IPS-20b (cell line): ENCODE results near the gene ADAMTS2.

Experiments used
- H3K27ac ChIP-seq: one replicate; pipeline ENCODE4 v1.5.1; 2013; ENCODE audit warnings: low read length
- H3K27me3 ChIP-seq: 2 replicates; pipeline ENCODE4 v1.6.1; 2013; ENCODE audit warnings: mild to moderate bottlenecking, low read length, inconsistent platforms; ENCODE audit not compliant: insufficient read depth
- H3K36me3 ChIP-seq: 2 replicates; pipeline ENCODE4 v1.6.1; 2013; ENCODE audit warnings: low read depth, mild to moderate bottlenecking, inconsistent platforms, low read length, moderate library complexity; ENCODE audit not compliant: insufficient read depth
- H3K4me1 ChIP-seq: 2 replicates; pipeline ENCODE4 v1.6.1; 2013; ENCODE audit warnings: mild to moderate bottlenecking, control low read depth, inconsistent platforms, low read length, moderate library complexity; ENCODE audit not compliant: insufficient read depth
- H3K4me3 ChIP-seq: 2 replicates; pipeline ENCODE4 v1.5.1; 2013; ENCODE audit warnings: mild to moderate bottlenecking, low read length, inconsistent platforms
- H3K9ac ChIP-seq: 2 replicates; pipeline ENCODE4 v1.6.1; 2013; ENCODE audit warnings: low read depth, mild to moderate bottlenecking, inconsistent platforms, low read length, moderate library complexity
- H3K9me3 ChIP-seq: 2 replicates; pipeline ENCODE4 v1.6.1; 2013; ENCODE audit warnings: mild to moderate bottlenecking, low read depth, low read length, inconsistent platforms; ENCODE audit not compliant: insufficient read depth

Gene ADAMTS2

DNA sequence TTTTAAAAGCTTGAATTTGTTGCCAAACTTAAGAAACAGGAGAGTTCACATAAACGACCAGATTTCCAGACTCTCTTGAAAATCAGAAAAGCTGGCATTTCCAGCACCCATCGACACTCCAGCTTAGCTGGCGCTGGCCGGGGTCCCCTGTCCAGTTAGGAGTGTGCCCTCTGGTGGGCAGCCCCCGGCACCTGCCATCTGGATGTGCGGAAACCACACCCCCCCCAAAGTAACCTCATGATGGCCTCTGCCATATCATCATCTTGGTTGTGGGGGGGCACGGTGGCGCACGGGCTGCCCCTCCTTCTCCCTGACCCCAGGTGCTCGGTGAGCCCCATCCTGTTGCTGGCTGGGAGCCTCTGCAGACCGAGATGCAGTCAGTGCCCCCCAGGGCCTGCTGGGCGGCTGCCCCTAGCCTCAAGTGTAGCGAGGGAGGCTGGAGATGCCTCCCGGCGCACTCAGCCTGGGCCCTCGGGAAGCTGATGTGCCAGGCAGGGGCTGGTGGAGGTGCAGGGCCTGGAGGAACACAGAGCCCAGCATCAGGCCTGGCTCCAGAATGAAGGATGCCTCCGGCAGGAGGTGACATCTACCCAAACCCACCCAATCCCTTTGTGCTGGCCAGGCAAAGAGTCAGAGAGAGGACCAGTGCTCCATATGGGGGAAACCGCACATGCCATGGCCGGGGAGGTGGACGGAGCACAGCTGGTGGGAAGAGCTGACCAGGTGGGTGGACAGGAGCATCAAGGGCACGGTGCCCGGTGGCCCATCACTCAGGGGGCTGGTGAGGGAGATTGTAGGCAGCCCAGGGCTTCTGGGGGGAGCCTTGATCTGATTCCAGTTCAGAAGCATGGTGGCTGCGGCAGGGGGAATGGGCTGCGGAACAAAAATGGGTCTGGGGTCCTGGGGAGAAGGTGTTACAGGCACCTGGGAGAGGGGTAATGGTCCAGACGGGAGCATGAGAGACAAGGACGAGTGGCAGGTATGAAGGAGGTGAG lies 70.6 kb downstream of the ADAMTS2 start:
- Histone ChIP-seq H3K36me3 (no peaks in the 10 kb centered on the region), H3K27ac (no peak overlapping the region), H3K4me1 (no peaks in the 10 kb centered on the region), H3K27me3 (no peaks in the 10 kb centered on the region), H3K9ac (no peak overlapping the region), H3K9me3 (no peaks in the 10 kb centered on the region), H3K4me3 (no peak overlapping the region)

DNA sequence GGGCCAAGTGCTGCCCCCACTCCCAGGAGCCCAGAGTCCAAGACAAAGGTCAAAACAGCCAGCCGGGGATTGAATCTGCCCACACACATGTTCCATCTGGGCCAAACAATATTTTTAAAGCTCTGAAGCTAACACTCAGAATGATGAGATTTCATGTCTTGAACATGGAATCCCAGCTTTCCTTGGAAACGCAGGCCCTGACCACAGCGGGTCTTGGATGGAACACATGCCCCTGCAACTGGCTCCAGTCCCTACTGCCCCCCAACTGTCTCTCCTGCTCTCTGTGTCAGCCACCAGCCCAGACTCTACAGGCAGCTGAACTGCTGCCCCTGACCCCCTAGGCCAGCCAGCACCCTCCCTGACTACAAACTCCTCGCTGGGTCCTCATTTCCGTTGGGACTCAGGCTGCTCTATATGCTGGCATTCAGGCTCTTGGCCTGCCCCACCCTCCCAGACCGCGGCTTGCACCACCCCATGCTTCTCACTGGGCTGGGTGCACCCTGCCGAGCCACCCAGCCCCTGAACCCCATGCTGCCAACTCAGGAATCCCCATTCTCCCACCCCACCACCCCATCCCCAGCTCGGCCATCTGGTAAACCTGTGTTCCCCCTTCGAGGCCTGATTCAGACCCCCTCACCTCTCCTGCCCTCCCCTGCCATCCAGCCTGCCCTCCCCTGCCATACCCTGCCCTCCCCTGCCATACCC lies 71.7 kb downstream of the ADAMTS2 start:
- H3K27ac ChIP-seq, result no peak overlapping the region

DNA sequence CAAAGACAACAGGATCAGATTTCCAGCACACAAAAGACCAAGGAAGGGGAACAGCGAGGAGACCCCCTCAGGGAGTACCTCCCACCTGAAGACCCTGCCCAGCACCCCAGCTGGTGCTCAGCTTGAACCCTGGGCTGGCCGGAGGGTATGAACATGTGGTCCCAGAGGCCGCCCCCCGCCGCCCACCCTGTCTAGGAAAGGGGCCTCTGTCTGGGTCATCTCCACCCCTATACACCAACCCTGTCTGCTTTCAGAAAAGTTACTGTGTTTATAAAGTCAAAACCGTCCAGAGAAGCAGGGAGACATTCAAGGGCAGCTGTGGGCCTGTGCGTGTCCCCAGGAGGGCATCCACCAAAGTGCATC lies 72.2 kb downstream of the ADAMTS2 start:
- no peaks in the 10 kb centered on the region for H3K4me1 ChIP-seq
- H3K4me3 ChIP-seq, result no peak overlapping the region
- no peak overlapping the region for H3K27ac ChIP-seq
- H3K36me3 ChIP-seq, result no peaks in the 10 kb centered on the region
- H3K9ac ChIP-seq, result no peak overlapping the region
- no peaks in the 10 kb centered on the region for H3K9me3 ChIP-seq
- no peaks in the 10 kb centered on the region for H3K27me3 ChIP-seq

More for the DNA sequence above, 71.7 kb downstream of the ADAMTS2 start:
- no peaks in the 10 kb centered on the region for H3K4me1 ChIP-seq
- no peak overlapping the region for H3K4me3 ChIP-seq
- H3K9ac ChIP-seq, result no peak overlapping the region
- no peaks in the 10 kb centered on the region for H3K9me3 ChIP-seq
- H3K36me3 ChIP-seq, result no peaks in the 10 kb centered on the region
- H3K27me3 ChIP-seq, result no peaks in the 10 kb centered on the region

DNA sequence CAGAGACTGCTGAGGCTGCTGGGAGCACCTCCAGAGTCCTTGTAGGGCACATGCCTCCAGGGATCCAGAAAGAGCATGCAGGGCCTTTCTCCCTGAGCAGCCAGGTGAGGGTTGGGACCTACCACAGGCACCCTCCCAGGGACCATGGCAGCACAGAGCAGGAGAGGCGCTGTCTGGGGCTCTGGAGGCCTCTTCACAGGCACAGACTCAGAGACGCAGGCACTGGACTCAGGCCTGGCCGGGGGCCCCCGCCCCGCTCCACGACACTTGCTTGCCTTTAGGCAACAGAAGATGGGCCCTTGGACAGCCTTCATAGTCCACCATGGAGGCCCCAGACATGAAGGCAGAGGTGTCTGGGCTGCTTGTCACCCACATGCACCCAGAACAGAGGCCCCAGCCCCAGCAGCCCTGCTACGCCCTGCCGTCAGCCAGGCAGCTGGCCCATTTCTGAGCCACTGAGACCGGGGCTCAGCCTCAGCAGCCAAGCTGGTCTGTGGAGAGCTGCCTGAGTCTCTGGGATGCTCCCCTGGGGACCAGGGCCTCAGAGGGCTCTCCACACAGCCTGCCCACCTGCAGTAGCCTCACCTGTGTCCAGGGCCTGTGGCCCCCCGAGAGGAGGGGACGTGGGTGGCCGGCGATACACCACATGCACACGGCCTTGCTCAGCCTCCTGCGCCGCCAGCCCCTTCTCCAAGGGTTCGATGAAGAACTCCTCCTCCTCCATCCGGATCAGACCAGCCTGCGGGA lies 72.8 kb downstream of the ADAMTS2 start:
- H3K27me3 ChIP-seq, result no peaks in the 10 kb centered on the region
- no peak overlapping the region for H3K9ac ChIP-seq
- no peaks in the 10 kb centered on the region for H3K9me3 ChIP-seq
- no peak overlapping the region for H3K4me3 ChIP-seq
- no peak overlapping the region for H3K27ac ChIP-seq
- H3K4me1 ChIP-seq, result no peaks in the 10 kb centered on the region
- no peaks in the 10 kb centered on the region for H3K36me3 ChIP-seq

DNA sequence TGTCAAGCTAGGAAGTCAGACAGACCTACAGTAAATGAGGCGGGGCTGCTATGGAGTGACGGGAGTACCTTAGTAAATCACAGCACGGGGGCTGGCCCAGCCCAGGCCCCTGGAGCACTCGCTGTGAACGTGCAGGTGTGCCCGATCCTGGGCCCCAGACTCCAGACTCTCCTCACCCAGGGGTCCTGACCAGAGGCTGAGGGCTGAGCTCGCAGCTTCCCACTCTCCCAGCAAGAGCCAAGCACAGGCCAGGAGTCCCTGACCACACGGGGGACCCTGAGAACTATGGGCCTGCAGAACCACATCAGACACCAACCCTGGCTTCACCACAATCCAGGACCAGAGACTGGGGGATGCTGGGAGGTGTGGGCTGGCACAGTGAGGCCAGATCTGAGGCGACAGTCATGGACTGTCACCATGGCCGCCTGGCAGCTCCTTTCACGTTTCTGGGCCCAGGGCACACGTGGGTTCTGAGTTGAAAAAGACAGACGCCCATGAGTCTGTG lies 73.4 kb downstream of the ADAMTS2 start:
- no peak overlapping the region for H3K27ac ChIP-seq

DNA sequence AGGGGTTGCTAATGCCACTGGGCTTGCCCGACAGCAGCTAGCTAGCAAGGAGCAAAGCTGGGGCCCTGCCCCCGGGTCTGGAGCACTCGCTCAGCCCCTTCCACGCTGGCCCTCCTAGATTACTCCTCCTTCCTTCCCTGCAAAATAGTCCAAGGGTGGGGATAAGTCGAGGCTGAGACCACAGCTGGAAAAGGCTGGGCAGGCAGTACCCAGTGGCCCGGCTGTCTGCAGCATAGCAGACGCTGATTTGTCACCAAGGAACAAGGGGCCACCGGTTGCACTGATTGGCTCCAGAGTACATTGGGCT lies 73.9 kb downstream of the ADAMTS2 start:
- Histone ChIP-seq H3K27me3 (no peaks in the 10 kb centered on the region), H3K9me3 (no peaks in the 10 kb centered on the region), H3K9ac (no peak overlapping the region), H3K27ac (no peak overlapping the region), H3K4me3 (no peak overlapping the region), H3K4me1 (no peaks in the 10 kb centered on the region), H3K36me3 (no peaks in the 10 kb centered on the region)

More for the DNA sequence above, 73.4 kb downstream of the ADAMTS2 start:
- Histone ChIP-seq H3K9me3 (no peaks in the 10 kb centered on the region), H3K4me3 (no peak overlapping the region), H3K9ac (no peak overlapping the region), H3K27me3 (no peaks in the 10 kb centered on the region), H3K4me1 (no peaks in the 10 kb centered on the region), H3K36me3 (no peaks in the 10 kb centered on the region)

DNA sequence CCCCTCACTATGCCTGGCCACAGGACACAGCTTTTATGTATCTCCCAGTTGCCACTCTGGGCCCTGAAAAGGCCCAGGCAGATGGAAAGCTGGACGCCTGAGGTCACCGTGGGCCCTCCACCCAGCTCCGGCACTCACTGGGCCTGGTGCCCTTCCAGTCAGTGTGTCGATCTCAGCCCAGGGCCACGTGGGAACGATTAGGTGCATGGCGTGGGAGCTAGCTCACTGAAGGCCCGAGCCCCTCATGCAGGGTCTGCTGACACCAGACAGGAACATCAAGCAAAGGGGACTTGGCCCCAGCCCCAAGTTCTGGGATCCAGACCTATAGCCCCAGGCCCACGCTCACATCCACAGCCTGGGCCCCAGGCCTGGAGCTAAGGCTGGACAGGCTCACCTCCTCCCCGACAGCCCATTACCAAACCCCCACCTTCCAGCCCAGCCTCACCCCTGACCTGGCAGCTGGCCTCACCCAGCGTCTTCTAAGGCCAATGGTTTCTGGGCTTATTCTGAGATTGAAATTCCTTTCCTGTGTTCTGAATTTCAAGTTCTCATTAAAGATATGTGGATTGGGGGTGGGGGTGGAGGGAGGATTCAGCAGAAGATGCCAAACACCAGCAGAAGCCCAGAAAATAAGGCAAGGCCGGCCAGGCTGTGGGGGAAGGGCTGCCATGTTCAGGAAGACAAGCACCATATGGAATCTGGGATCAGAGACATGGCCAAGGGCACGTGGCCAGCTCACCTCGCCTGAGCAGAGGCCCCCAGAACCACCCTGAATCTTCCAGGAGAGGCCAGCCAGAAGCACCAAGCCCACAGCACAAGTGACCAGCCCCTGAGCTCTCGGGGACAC lies 74.5 kb downstream of the ADAMTS2 start:
- no peaks in the 10 kb centered on the region for H3K36me3 ChIP-seq
- no peak overlapping the region for H3K27ac ChIP-seq
- no peaks in the 10 kb centered on the region for H3K4me1 ChIP-seq
- H3K9me3 ChIP-seq, result no peaks in the 10 kb centered on the region
- no peak overlapping the region for H3K9ac ChIP-seq
- H3K27me3 ChIP-seq, result no peaks in the 10 kb centered on the region
- no peak overlapping the region for H3K4me3 ChIP-seq

DNA sequence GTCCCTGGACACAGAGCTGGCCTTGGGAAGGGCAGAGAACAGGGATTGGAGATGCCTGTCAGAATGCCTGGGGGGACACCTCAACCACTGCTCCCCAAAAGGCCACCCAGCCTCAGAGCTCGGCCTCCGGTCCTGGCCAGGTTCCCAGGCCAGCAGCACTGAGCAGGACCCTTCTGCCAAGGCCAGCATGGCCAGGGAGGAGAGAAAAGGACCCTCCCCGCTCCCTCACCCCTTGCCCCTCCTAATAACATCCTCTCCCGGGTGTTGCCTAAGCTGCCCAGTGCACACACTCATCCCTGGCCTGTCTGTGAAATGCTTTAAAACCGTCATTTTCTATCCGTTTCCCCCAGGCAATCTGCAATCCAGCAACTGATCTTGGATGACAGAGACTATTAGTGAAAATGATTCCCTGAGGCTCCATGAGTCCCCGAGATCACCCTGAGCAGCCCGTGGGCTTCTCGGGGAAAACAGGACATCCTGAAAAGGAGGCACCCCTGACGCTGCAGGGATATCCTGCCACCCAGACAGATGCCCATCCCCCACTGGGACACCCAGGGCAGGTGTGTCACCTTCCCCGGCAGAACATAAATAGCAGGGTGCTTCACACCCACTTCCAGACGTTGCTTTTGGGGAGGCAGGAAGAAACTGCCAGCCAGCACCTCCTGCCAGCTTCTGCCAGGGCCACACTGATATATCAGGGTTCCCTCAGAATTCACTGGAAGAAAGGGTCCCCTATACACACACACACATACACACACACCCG lies 75.3 kb downstream of the ADAMTS2 start:
- H3K27ac ChIP-seq, result no peak overlapping the region

DNA sequence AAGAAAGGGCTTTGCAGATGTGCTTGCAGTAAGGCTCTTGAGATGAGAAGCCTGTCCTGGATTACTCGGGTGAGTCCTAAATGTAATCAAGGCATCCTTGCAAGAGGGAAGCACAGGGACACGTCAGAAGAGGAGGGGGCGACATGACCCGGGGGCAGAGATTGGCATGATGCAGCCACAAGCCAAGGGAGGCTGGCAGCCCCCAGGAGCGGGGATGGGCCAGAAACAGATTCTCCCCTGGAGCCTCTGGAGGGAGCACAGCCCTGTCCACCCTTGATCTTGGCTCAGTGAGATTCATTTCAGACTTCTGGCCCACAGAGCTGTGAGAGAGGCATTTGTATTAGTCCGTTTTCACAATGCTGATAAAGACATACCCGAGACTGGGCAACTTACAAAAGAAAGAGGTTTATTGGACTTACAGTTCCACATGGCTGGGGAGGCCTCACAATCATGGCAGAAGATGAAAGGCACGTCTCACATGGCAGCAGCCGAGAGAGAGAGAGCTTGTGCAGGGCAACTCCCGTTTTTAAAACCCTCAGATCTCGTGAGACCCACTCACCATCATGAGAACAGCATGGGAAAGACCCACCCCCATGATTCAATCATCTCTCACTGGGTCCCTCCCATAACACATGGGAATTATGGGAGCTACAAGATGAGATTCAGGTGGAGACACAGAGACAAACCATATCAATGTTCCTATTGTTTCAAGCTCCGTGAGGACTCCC lies 76.1 kb downstream of the ADAMTS2 start:
- H3K36me3 ChIP-seq, result no peaks in the 10 kb centered on the region
- no peak overlapping the region for H3K4me3 ChIP-seq
- no peaks in the 10 kb centered on the region for H3K27me3 ChIP-seq
- no peaks in the 10 kb centered on the region for H3K4me1 ChIP-seq
- H3K9ac ChIP-seq, result no peak overlapping the region
- no peak overlapping the region for H3K27ac ChIP-seq
- H3K9me3 ChIP-seq, result no peaks in the 10 kb centered on the region

More for the DNA sequence above, 75.3 kb downstream of the ADAMTS2 start:
- no peaks in the 10 kb centered on the region for H3K27me3 ChIP-seq
- no peaks in the 10 kb centered on the region for H3K36me3 ChIP-seq
- no peaks in the 10 kb centered on the region for H3K9me3 ChIP-seq
- no peak overlapping the region for H3K4me3 ChIP-seq
- H3K4me1 ChIP-seq, result no peaks in the 10 kb centered on the region
- H3K9ac ChIP-seq, result no peak overlapping the region

DNA sequence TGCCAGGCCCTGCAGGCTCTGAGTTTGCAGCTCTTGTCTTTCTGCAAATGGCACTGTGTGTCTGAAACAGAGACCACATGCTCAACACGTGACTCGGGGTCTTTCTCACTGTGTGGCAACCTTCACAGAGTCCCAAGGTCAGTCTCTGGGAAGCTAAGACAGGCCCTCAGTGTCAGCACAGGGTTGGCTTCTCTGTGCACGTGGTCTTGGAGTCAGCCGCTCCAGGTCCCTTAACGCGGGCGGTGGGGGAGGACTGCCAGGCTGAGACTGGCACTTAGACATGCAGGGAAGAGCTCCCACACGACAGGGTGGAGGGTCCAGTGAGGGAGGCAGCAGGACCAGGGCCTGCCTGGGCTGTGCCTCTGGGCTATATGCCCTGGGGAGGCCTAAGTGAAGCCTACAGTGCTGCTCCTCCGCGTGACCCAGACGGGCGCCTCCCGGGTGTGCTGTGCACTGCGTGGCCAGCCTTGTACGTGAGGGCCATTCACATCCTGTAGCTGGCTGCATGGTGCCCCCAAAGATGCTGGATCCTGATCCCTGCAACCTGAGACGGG lies 76.8 kb downstream of the ADAMTS2 start:
- H3K4me1 ChIP-seq, result no peaks in the 10 kb centered on the region
- H3K9ac ChIP-seq, result no peak overlapping the region
- no peak overlapping the region for H3K4me3 ChIP-seq
- H3K27me3 ChIP-seq, result no peaks in the 10 kb centered on the region
- no peaks in the 10 kb centered on the region for H3K9me3 ChIP-seq
- H3K36me3 ChIP-seq, result no peaks in the 10 kb centered on the region
- no peak overlapping the region for H3K27ac ChIP-seq
